Hepatocyte (in vitro differentiated cells): Measurements from ENCODE around the gene GDA. TPM values are rescaled to one million over a fixed set of nuclear protein-coding genes. Genes with fewer than 3 reads are reported as not detected.
A peak's percentile ranks its signal among the peaks of the same experiment; 100 is the strongest.

Source experiments
- DNase-seq: peaks from one replicate; pipeline ENCODE4 v3.0.0-alpha.2; 2016; ENCODE audit warnings: low spot score
- H2AFZ ChIP-seq: fragments of 200-600 bp; sonication (generic); 2 replicates; pipeline ENCODE4 v1.6.0; 2016; ENCODE audit warnings: antibody characterized with exemption, mild to moderate bottlenecking
- H3K27ac ChIP-seq: fragments of 200-600 bp; sonication (generic); 2 replicates; pipeline ENCODE4 v1.5.1; 2016; ENCODE audit warnings: mild to moderate bottlenecking
- H3K27me3 ChIP-seq: fragments of 200-600 bp; sonication (generic); 2 replicates; pipeline ENCODE4 v1.6.1; 2016
- H3K36me3 ChIP-seq: fragments of 200-600 bp; sonication (generic); replicated peaks from 2 replicates; pipeline ENCODE4 v1.5.1; 2016; ENCODE audit warnings: low read depth; ENCODE audit not compliant: insufficient read depth
- H3K4me1 ChIP-seq: fragments of 200-600 bp; sonication (generic); 2 replicates; pipeline ENCODE4 v1.5.1; 2016; ENCODE audit warnings: mild to moderate bottlenecking, moderate library complexity; ENCODE audit not compliant: insufficient read depth
- H3K4me2 ChIP-seq: fragments of 200-600 bp; sonication (generic); 2 replicates; pipeline ENCODE4 v1.6.0; 2016
- H3K4me3 ChIP-seq: fragments of 200-600 bp; sonication (generic); 2 replicates; pipeline ENCODE4 v1.5.1; 2016; ENCODE audit warnings: mild to moderate bottlenecking
- H3K79me2 ChIP-seq: fragments of 200-600 bp; sonication (generic); 2 replicates; pipeline ENCODE4 v1.6.0; 2017; ENCODE audit warnings: mild to moderate bottlenecking
- H3K9me2 ChIP-seq: fragments of 200-600 bp; sonication (generic); replicated peaks from 2 replicates; pipeline ENCODE4 v1.6.0; 2017; ENCODE audit warnings: mild to moderate bottlenecking; ENCODE audit not compliant: insufficient read depth
- H3K9me3 ChIP-seq: fragments of 200-600 bp; sonication (generic); 2 replicates; pipeline ENCODE4 v1.5.1; 2016; ENCODE audit warnings: low read depth, mild to moderate bottlenecking
- H4K20me1 ChIP-seq: fragments of 200-600 bp; sonication (generic); 2 replicates; pipeline ENCODE4 v1.6.0; 2016; ENCODE audit warnings: mild to moderate bottlenecking; ENCODE audit not compliant: insufficient read depth, poor library complexity, severe bottlenecking
- CTCF ChIP-seq: fragments of 200-600 bp; sonication (generic); IDR thresholded peaks from 2 replicates; pipeline ENCODE4 v1.5.1; 2016; ENCODE audit warnings: antibody characterized with exemption, mild to moderate bottlenecking; ENCODE audit not compliant: poor library complexity
- EZH2 ChIP-seq: fragments of 200-600 bp; sonication (generic); IDR thresholded peaks from 2 replicates; pipeline ENCODE4 v1.6.1; 2016; ENCODE audit warnings: antibody characterized with exemption, mild to moderate bottlenecking, borderline replicate concordance
- EZH2phosphoT487 ChIP-seq: fragments of 200-600 bp; sonication (generic); IDR thresholded peaks from one replicate; pipeline ENCODE4 v1.6.1; 2018; ENCODE audit warnings: antibody characterized with exemption, mild to moderate bottlenecking, low read depth, moderate library complexity; ENCODE audit not compliant: unreplicated experiment, severe bottlenecking
- WGBS: methylation state at CpG from one replicate; pipeline ENCODE4 v1.1.6; 2016; ENCODE audit warnings: low lambda C conversion rate; ENCODE audit errors: missing lambda C conversion rate; 5-methylcytosine and 5-hydroxymethylcytosine counted together
- polyA plus RNA-seq: library from polyadenylated mRNA; unstranded; fragments of >200 nt; fragmentation: Nextera tagmentation; extraction: Ambion mirVana; gene quantifications from 2 replicates; pipeline ENCODE4 v1.2.1, GENCODE V29; 2016
- total RNA-seq: library from RNA; depleted of rRNA; stranded (reverse); fragments of >200 nt; gene quantifications from 2 replicates; pipeline ENCODE4 v1.2.3, GENCODE V29; 2014

The GDA gene
- total and polyA plus RNA-seq, 2 experiments from 2014 or later: 14.4 to 23.6 TPM

- H3K9me3 ChIP-seq: no peaks in the 10 kb centered on the region
- no peaks in the 10 kb centered on the region for H3K27me3 ChIP-seq
- H3K4me3 ChIP-seq: no peak overlapping the region
- H4K20me1 ChIP-seq: no peaks in the 10 kb centered on the region
- no peaks in the 10 kb centered on the region for H3K36me3 ChIP-seq
- no peak for TF ChIP-seq EZH2phosphoT487
- TF ChIP-seq EZH2: no peak
- TF ChIP-seq CTCF: no peak
- H3K4me1 ChIP-seq: peaks cover 18% of the 10 kb centered on the region
- no peaks in the 10 kb centered on the region for H3K9me2 ChIP-seq
- H3K79me2 ChIP-seq: peaks cover 12% of the 10 kb centered on the region
- H3K4me2 ChIP-seq: peak overlapping the region; percentile 52
- DNase-seq: peak; percentile 86
- peak overlapping the region; percentile 98 for H3K27ac ChIP-seq
- H2AFZ ChIP-seq: no peak overlapping the region
- WGBS: 64% methylated on average over 9 of the region's 9 CpGs
These were observed 5.4 kb downstream of the GDA start for GRCh38 chr9:72154468-72155285.

- H2AFZ ChIP-seq: no peak overlapping the region
- 87% methylated on average over 2 of the region's 2 CpGs for WGBS
- peak overlapping the region; percentile 98 for H3K27ac ChIP-seq
These were observed 6.1 kb downstream of the GDA start for GRCh38 chr9:72155301-72155700.

GRCh38 chr9:72156586-72156985, 7.3 kb downstream of the GDA start:
- TF ChIP-seq EZH2phosphoT487: no peak
- no peak for TF ChIP-seq CTCF
- no peak for TF ChIP-seq EZH2
- Histone ChIP-seq H2AFZ (no peak overlapping the region), H3K27ac (peak overlapping the region; percentile 98), H3K4me2 (peak overlapping the region; percentile 52), H3K79me2 (peaks cover 9% of the 10 kb centered on the region), H3K9me2 (no peaks in the 10 kb centered on the region), H3K27me3 (no peaks in the 10 kb centered on the region), H3K36me3 (no peaks in the 10 kb centered on the region), H3K9me3 (no peaks in the 10 kb centered on the region), H4K20me1 (no peaks in the 10 kb centered on the region), H3K4me3 (no peak overlapping the region), H3K4me1 (peaks cover 18% of the 10 kb centered on the region)
- no peak for DNase-seq

More at GRCh38 chr9:72155301-72155700, 6.1 kb downstream of the GDA start:
- Histone ChIP-seq H3K79me2 (peaks cover 11% of the 10 kb centered on the region), H3K4me3 (no peak overlapping the region), H4K20me1 (no peaks in the 10 kb centered on the region), H3K27me3 (no peaks in the 10 kb centered on the region), H3K4me1 (peaks cover 18% of the 10 kb centered on the region), H3K9me2 (no peaks in the 10 kb centered on the region), H3K36me3 (no peaks in the 10 kb centered on the region), H3K9me3 (no peaks in the 10 kb centered on the region), H3K4me2 (peak overlapping the region; percentile 52)
- TF ChIP-seq EZH2phosphoT487 (no peak), EZH2 (no peak), CTCF (no peak)
- no peak for DNase-seq
